GM10847 (cell line): ENCODE data around the gene MAT2B.

Source experiments
- POLR2A ChIP-seq: IDR thresholded peaks from 2 replicates; pipeline ENCODE4 v1.6.1; 2011; ENCODE audit not compliant: insufficient read length; ENCODE audit errors: extremely low read depth

MAT2B gene

DNA sequence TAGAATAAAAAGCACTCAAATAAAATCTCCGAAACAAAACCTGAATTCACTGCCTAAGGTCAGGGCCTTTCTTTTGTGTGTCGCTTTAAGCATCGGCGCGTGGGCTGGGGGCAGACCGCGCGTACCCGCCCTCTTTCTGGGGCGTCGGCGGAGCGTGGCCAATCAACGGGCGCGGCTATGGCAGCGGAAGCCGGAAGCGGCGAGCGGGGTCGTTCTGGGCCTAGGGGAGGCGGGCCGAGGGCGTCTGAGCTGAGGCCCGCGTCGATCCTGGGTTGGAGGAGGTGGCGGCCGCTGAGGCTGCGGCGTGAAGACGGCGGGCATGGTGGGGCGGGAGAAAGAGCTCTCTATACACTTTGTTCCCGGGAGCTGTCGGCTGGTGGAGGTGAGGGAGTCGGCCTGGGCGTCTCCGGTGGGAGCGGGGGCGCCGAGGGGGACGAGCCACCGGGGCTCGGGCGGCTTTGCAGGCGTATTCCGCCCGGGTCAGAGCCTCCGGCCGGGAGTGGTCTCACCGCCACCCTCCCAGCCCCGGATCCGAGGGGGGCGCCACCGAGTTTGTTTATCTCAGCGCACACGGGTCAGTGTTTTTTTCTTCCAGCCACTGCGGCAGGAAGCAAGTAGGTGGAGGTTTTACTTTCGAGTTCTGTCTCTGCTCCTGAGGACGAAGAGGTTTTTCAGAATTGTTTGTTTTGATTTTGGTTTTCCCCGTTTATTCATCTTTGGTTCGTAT, at the start of gene MAT2B:
Gene MAT2B, plus strand, starts transcription at position 252 of the 727 bp plus-strand sequence. Its CDS starts 68 bp downstream, at position 320.
- TF ChIP-seq POLR2A = peak; percentile 90

DNA sequence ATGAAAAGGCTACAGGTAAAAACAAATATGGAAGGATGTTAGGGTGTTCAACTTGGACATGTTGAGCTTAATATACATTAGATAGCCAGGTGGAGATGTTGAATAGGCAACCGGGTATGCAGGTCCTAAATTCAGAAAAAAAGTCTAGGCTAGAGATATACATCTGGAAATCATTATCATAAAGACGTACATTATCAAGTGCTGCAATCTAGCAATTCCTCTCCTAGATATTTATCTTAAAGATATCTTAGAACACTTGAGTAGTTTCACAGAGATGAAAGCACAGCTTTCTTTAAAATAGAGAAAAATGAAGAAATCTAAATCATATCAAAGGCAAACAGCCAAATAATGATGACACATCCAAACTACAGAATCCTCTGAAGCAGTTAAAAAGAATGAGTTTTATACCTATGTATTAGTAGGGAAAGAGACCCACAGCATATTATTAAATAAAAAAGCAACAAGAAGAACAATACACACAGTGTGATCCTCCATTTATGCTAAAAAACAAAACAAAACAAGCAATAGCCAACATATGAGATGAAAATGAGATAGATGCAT, 49.3 kb upstream of the MAT2B start:
- TF ChIP-seq POLR2A = no peak

DNA sequence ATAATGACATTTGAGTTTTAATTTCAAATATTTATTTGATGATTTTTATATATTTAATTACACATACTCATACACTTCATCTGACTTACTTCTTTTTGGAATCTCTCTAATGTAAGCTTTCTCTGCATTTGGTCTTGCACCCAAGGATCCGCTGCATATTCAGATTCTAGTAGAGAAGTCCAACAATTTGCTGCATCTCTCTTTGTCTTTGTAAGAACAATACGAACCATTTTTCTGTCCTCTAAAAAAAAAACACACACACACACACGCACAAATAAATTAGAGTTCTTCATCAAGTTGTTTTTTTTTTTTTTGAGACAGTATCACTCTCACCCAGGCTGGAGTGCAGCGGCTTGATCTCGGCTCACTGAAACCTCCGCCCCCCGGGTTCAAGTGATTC, 48.6 kb upstream of the MAT2B start:
- TF ChIP-seq POLR2A = no peak

DNA sequence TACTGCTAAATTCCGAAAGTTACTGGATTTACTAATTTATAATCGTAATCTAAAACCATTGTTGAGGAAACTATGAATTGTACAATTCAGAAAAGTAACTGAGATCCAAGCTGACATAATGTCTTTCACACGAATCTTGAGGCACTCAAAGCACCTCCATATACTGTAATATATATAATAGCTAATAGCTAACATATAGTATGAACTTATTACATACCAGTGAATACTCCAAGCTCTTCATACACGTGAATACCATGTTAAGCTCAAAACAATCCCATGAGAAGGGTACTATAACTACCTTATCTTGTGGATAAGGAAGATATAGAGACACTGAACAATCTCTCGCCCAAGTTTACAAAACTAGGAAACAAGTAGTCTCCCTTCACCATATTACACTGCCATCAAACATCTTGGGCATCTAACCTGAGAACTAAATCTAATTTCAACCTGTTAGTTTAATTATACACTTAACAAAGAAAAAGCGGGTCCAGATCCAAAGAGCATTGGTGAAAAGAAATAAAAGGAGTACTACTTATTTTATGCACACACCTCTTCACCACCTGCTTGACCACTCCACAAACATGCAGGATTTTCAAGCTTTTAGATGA, 46.5 kb upstream of the MAT2B start:
- no peak for TF ChIP-seq POLR2A

DNA sequence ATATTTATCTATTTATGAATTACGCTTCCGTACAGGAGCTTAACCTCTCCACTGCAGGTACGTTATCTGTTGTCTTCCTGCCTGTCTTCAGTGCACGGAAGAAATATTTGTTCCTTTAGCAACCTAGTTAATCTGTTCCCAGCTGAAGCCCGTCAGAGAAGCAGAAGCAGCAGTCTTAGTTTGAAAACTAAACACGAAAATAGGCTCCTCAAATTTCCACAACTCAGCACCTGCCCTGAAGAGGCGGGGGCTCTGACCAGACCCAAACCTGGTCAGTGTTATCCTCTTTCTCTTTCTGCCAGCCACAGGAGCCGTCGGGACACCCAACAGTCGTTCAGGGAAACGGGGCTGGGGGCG, 46.0 kb upstream of the MAT2B start:
- TF ChIP-seq POLR2A = no peak

DNA sequence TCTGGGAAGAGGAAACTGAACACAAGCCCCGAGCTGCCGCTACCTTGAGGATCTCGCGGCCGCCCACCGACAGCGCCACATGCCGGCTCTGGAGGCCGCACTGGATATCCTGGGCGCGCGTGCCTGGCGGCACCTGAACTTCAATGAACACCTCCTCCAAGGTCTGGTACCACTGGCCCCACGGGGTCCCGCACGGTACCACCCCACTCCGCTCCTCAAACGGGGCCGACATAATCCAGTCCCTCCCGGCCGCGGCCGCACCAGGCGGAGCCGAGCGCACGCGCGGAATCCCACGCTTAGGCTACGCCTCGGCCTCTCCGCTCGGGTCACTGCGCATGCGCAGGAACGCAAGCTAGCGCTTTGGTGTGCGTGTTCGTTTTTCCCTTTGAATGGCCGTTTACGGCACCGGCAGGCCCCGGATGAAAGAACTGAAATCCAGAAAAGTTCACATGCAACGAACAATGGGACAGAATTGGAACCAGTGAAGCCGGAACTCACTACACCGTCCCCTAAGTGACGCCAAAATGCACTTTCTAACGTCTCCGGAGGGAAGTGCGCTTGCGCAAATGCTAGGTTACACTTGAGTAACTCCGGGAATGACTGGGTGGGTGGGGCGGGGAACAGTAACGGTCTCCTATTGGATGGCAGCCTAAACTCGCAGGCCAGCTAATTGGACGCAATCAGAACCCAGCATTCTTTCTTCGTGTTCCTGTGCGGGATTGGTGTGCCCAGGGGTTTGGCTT, 45.4 kb upstream of the MAT2B start, which contains the start of gene NUDCD2:
Gene NUDCD2, minus strand, starts transcription at position 284 of the 743 bp plus-strand sequence. Its CDS starts 52 bp downstream, at position 232.
- TF ChIP-seq POLR2A = peak; percentile 96

DNA sequence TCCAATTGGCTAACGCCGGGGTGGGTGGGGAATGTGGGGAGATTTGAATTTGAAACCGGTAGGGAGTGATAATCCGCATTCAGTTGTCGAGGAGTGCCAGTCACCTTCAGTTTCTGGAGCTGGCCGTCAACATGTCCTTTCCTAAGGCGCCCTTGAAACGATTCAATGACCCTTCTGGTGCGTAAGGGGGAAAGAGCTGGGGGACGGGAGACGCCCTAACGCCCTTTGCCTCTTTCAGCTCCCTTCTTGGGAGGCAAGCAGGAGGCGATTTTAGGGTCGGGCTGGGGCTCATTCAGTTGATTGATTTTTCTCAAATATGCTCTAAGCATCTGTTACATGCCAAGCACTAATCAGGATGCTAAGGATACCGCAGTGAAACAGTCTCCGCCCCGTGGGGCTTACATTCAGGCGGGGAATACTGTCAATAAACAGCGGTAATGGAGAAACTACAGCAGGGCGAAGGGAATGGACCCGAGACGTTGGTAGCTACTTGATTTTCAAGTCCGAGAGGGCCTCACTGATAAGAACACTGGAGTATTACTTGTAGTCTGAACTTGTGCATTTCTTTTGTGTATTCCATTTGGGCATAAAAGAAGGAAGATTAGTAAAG, 44.8 kb upstream of the MAT2B start, which contains the start of gene HMMR:
Gene HMMR, plus strand, starts transcription at position 71 of the 610 bp plus-strand sequence. Its CDS starts 61 bp downstream, at position 132.
- no peak for TF ChIP-seq POLR2A

DNA sequence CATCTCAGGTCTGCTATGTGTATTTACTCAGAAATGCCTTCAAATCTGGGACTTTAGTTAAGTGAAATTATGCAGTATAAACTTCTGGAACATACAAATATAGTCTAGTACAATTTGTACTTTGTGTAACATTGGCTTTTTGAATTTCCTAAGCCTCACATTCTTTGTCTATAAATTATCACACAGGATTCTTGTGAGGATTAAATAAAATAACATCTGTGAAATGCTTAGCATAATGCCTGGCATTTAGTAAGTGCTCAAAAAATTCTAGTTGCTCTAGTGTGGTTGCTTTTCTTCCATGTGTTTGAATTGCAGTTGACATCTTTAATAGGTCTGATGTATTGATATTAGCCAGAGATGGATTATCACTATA, 42.4 kb upstream of the MAT2B start:
- TF ChIP-seq POLR2A = no peak

DNA sequence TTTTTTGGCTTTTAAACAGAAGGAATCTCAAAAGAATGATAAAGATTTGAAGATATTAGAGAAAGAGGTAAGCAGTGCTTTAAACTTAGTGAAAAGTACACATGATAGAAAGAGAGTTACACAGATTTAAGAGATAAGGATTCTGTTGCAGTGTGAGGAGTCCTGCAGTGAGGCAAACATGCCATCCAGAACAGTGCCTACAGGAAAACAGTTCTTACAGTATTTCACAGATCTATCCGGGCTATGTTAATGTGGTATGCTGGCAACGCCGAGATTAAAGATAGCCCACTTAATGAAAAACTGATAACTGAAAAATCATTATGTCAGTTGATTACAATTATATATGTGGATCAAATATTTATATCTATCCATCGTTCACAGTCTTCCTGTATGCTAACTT, 37.7 kb upstream of the MAT2B start:
- no peak for TF ChIP-seq POLR2A

DNA sequence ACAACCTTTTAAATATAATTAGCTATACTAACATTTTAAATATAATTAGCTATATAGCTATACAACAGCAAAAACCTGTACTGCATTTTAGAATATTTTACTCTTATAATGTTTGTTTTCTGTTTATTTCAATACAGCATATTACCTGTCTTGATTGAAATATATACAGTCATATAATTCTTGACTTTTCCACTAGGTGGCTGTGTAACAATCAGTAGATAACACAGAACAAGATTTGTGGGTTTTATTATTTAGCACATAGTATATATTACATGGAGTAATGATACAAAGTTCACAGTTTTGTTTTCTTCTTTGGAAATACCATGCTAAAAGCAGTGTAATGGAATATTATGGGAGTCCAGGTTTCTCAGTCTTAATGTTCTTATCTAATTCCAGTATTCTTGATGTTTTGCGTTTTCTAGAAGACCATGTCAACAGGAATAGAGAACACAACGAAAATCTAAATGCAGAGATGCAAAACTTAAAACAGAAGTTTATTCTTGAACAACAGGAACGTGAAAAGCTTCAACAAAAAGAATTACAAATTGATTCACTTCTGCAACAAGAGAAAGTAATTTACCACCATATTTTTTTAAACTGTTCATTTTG, 31.7 kb upstream of the MAT2B start:
- no peak for TF ChIP-seq POLR2A

DNA sequence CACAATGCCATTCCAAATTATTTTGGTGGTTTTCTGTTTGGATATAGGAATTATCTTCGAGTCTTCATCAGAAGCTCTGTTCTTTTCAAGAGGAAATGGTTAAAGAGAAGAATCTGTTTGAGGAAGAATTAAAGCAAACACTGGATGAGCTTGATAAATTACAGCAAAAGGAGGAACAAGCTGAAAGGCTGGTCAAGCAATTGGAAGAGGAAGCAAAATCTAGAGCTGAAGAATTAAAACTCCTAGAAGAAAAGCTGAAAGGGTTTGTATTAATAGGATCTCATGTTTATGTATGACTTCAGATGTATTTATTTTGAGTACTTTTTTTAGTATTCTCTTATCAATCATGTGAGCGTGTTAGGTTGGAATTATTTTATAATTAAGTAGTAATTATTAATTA, 30.0 kb upstream of the MAT2B start:
- TF ChIP-seq POLR2A = no peak

DNA sequence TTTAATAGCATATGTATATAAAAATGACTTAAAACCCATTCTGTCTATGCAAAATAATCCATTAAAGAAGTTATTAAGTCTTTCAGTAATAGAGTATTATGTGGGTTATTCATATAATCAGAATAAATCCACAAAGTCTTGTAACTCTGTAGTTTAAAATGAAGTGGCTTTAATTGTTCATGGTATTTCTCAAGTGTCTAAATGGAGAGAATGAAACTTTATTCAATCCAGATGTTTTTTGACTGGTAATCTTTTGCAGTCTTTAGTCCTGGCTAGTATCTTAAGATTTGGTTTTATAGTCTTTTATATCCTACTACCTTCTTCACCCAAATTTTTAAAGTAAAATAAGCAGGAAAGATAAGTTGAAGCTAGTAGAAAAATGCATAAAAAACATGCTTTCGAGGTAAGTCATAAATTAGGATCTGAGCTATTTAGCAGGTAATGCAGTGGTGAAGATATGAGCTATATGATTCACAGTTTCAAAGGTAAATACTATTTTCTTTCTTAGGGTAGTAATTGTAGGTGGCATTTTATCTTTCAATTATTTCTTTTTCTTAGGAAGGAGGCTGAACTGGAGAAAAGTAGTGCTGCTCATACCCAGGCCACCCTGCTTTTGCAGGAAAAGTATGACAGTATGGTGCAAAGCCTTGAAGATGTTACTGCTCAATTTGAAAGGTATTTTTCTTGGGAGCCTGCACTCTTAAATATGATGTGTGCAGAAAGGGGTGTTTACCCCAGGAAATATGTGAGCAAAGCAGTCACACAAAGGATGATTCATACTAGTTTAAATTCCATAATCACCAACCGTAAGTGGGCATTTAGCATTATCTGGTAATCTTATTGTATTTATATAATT, 27.1 kb upstream of the MAT2B start:
- TF ChIP-seq POLR2A = no peak

DNA sequence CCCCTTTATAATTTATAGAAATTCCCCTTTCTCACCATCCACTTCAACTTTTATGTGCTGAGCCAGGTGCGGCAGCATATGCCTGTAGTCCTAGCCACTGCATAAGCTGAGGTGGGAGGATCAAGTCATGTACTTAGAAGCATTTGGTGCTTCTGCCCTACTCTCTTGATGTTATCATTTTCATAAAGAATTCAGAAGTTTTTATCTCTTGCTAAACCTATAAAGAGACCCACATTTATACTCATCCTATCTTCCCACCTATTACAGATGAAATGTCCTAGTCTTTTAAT, 26.5 kb upstream of the MAT2B start:
- TF ChIP-seq POLR2A = no peak

DNA sequence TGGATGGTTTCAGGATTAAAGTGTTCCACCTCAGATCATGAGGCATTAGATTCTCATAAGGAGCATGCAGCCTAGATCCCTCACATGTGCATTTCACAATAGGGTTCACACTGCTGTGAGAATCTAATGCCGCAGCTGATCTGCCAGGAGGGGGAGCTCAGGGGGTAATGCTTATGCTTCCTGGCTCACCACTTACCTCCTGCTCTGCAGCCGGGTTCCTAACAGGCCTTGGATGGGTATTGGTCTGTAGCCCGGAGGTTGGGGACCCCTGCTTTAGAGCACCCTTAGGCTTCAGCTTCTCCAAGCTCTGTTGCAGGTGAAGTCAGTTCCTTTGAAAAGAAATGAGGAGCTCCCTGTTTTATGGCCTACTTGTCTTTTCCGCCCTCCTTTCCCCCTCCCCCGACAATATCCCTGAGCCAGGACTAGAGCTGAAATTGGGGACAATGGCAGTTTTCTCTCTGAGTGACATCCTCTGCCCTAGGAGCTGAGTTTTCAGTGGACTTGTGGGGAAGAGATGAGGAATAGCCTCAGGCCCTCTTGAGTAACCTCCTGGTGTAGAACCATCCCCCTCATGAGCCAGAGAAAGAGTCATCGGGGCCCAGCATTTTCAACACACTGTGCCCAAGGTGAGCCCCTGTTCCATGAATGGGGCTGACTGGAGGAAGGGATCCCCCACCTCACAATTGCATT, 16.2 kb upstream of the MAT2B start:
- no peak for TF ChIP-seq POLR2A
